CD14-positive monocyte (primary cell): Measurements from ENCODE around the gene GPRC5A. TPM values are rescaled to one million over a fixed set of nuclear protein-coding genes. Genes with fewer than 3 reads are reported as not detected.
"Not testable (repeated sequence)": the region's sequence is repeated elsewhere in the genome, so short reads cannot be mapped to it uniquely, and the experiment has no call there.

ENCODE experiments used
- DNase-seq, 3 donors: peaks; one replicate each; pipeline ENCODE4 v3.0.0-alpha.2; 2011 to 2022
- H2AFZ ChIP-seq: 2 replicates; pipeline ENCODE4 v1.6.0; 2012; ENCODE audit warnings: mild to moderate bottlenecking, low read depth, low read length, inconsistent platforms; ENCODE audit not compliant: insufficient read depth, poor library complexity, severe bottlenecking
- H3K27ac ChIP-seq, 2 donors: 1 replicate in 1 of 2; 2 replicates in 1 of 2; pipeline ENCODE4 v1.5.1; 2012 to 2013; ENCODE audit warnings: low read length in 2 of 2, control low read depth in 1 of 2, inconsistent platforms in 1 of 2, low read depth in 1 of 2, mild to moderate bottlenecking in 1 of 2
- H3K27me3 ChIP-seq, 2 donors: one replicate each; pipeline versions ENCODE4 v1.6.0 to v1.6.1; 2011 to 2013; ENCODE audit warnings: low read length in 2 of 2; ENCODE audit not compliant: control insufficient read depth in 2 of 2, insufficient read depth in 2 of 2
- H3K36me3 ChIP-seq, 2 donors: replicated peaks in 1 of 2; 1 replicate in 1 of 2; 2 replicates in 1 of 2; pipeline versions ENCODE4 v1.5.1 to v1.6.1; 2012 to 2013; ENCODE audit warnings: low read length in 2 of 2, control low read depth in 1 of 2, inconsistent platforms in 1 of 2, mild to moderate bottlenecking in 1 of 2; ENCODE audit not compliant: insufficient read depth in 2 of 2, control insufficient read depth in 1 of 2
- H3K4me1 ChIP-seq, 2 donors: 1 replicate in 1 of 2; 2 replicates in 1 of 2; pipeline versions ENCODE4 v1.5.1 to v1.6.1; 2012 to 2013; ENCODE audit warnings: low read length in 2 of 2, control low read depth in 1 of 2, inconsistent platforms in 1 of 2, mild to moderate bottlenecking in 1 of 2, moderate library complexity in 1 of 2; ENCODE audit not compliant: insufficient read depth in 2 of 2, control insufficient read depth in 1 of 2
- H3K4me2 ChIP-seq: replicated peaks from 2 replicates; pipeline ENCODE3; 2012; ENCODE audit warnings: low read length, moderate library complexity, mild to moderate bottlenecking; ENCODE audit not compliant: poor library complexity, severe bottlenecking; ENCODE audit errors: extremely low read depth
- H3K4me3 ChIP-seq, 3 experiments: fragments of 200-600 bp in 1 of 3; sonication (generic) in 1 of 3; replicated peaks in 1 of 3; 1 replicate in 2 of 3; 2 replicates in 1 of 3; pipeline ENCODE4 v1.5.1; 2011 to 2013; ENCODE audit warnings: low read length in 3 of 3, mild to moderate bottlenecking in 3 of 3, control low read depth in 2 of 3, low read depth in 2 of 3, inconsistent platforms in 1 of 3, moderate library complexity in 1 of 3
- H3K79me2 ChIP-seq: 2 replicates; pipeline ENCODE4 v1.6.0; 2012; ENCODE audit warnings: mild to moderate bottlenecking, control low read depth, inconsistent platforms, low read length, moderate library complexity; ENCODE audit not compliant: insufficient read depth
- H3K9ac ChIP-seq: 2 replicates; pipeline ENCODE4 v1.6.0; 2017; ENCODE audit warnings: low read length, mild to moderate bottlenecking; ENCODE audit not compliant: insufficient read depth, poor library complexity, severe bottlenecking
- H3K9me3 ChIP-seq, 2 donors: replicated peaks in 1 of 2; 1 replicate in 1 of 2; 2 replicates in 1 of 2; pipeline versions ENCODE4 v1.5.1 to v1.6.1; 2012 to 2013; ENCODE audit warnings: low read length in 2 of 2, control low read depth in 1 of 2; ENCODE audit not compliant: control insufficient read depth in 1 of 2, insufficient read depth in 1 of 2
- H4K20me1 ChIP-seq: 2 replicates; pipeline ENCODE4 v1.6.0; 2012; ENCODE audit warnings: mild to moderate bottlenecking, low read length, control low read depth, moderate library complexity; ENCODE audit not compliant: insufficient read depth
- H3K27ac Mint-ChIP-seq, 7 donors: one replicate each; pipeline ENCODE4 v1.8.0; 2020; ENCODE audit warnings: mild to moderate bottlenecking in 7 of 7, mixed read lengths in 7 of 7, moderate library complexity in 6 of 7, inconsistent platforms in 2 of 7
- H3K27me3 Mint-ChIP-seq, 3 donors: one replicate each; pipeline ENCODE4 v1.8.0; 2021 to 2022; ENCODE audit warnings: low read depth in 3 of 3, mild to moderate bottlenecking in 3 of 3, mixed read lengths in 3 of 3, moderate library complexity in 3 of 3, inconsistent platforms in 1 of 3
- H3K36me3 Mint-ChIP-seq, 2 donors: one replicate each; pipeline ENCODE4 v1.8.0; 2020; ENCODE audit warnings: mixed read lengths in 2 of 2, inconsistent platforms in 1 of 2, mild to moderate bottlenecking in 1 of 2
- H3K4me1 Mint-ChIP-seq: one replicate; pipeline ENCODE4 v1.8.0; 2020; ENCODE audit warnings: mild to moderate bottlenecking, mixed read lengths
- H3K4me3 Mint-ChIP-seq, 2 donors: one replicate each; pipeline ENCODE4 v1.8.0; 2020; ENCODE audit warnings: mild to moderate bottlenecking in 2 of 2, mixed read lengths in 2 of 2, moderate library complexity in 1 of 2
- H3K9me3 Mint-ChIP-seq, 7 donors: one replicate each; pipeline ENCODE4 v1.8.0; 2020 to 2022; ENCODE audit warnings: mixed read lengths in 7 of 7, mild to moderate bottlenecking in 6 of 7, moderate library complexity in 6 of 7, inconsistent platforms in 2 of 7
- WGBS: methylation state at CpG from one replicate; pipeline ENCODE4 v1.1.5; 2013; ENCODE audit warnings: missing lambda C conversion rate; ENCODE audit not compliant: insufficient coverage; 5-methylcytosine and 5-hydroxymethylcytosine counted together
- intact Hi-C, 2 donors: fragments of 100-400 bp; cut with micrococcal nuclease; formaldehyde crosslinking; loops; one replicate each; pipeline versions ENCODE4 v1.15.0 to v1.15.1; 2023
- polyA plus RNA-seq, 3 donors: library from polyadenylated mRNA; depleted of rRNA in 1 of 3; unstranded in 2 of 3; stranded (reverse) in 1 of 3; fragments of 300-500 nt in 2 of 3; fragments of >200 nt in 1 of 3; fragmentation: Illumina TruSeq in 2 of 3; gene quantifications; 1 replicate in 2 of 3; 2 replicates in 1 of 3; pipeline ENCODE4 v1.2.3, GENCODE V29; 2012 to 2021
- TF ChIP-seq, protein P1 (sequence below): fragments of 200-600 bp; IDR thresholded peaks from one replicate; pipeline ENCODE4 v1.8.0; 2022; ENCODE audit warnings: antibody characterized with exemption, mild to moderate bottlenecking

The GPRC5A gene
- polyA plus RNA-seq, 3 donors, result 0.43 TPM; not detected in 2

DNA sequence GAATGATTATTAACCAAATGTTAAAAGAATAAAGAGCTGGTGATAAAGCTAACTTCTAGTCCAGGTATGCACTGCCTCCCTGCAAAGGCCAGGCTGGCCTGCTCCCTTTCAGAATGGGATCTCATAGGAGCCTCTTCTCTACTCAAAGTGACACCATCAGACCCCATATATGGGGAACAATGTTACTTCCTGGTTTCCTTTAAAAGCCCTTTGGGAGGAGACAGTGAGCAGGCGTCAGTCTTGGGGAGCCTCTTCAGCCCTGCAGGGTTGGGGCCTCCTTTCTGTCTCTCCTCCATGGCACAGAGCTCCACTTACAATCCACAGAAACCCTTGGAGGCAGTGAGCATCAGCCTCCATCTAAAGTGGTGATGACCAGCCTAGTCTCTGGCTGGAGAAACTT, 17.3 kb upstream of the GPRC5A start:
- Mint-ChIP-seq H3K4me1 (peaks cover 11% of the 10 kb centered on the region), H3K9me3 (no peaks in the 10 kb centered on the region), H3K27me3 (peaks cover 0 to 3% (median 1%) of the 10 kb centered on the region in 3 donors), H3K27ac (no peak overlapping the region), H3K4me3 (no peak overlapping the region), H3K36me3 (no peaks in the 10 kb centered on the region)
- Histone ChIP-seq H3K79me2 (no peaks in the 10 kb centered on the region), H3K27ac (no peak overlapping the region), H2AFZ (peak overlapping the region; percentile 60), H3K27me3 (no peaks in the 10 kb centered on the region), H3K9me3 (no peaks in the 10 kb centered on the region), H3K9ac (no peak overlapping the region), H3K36me3 (no peaks in the 10 kb centered on the region), H3K4me2 (no peak overlapping the region), H3K4me1 (peaks cover 0 to 6% of the 10 kb centered on the region in 2 donors), H4K20me1 (no peaks in the 10 kb centered on the region), H3K4me3 (no peak overlapping the region)
- DNase-seq, result peak in 2 of 3 donors; percentile 14 to 15
- TF ChIP-seq, protein P1, sequence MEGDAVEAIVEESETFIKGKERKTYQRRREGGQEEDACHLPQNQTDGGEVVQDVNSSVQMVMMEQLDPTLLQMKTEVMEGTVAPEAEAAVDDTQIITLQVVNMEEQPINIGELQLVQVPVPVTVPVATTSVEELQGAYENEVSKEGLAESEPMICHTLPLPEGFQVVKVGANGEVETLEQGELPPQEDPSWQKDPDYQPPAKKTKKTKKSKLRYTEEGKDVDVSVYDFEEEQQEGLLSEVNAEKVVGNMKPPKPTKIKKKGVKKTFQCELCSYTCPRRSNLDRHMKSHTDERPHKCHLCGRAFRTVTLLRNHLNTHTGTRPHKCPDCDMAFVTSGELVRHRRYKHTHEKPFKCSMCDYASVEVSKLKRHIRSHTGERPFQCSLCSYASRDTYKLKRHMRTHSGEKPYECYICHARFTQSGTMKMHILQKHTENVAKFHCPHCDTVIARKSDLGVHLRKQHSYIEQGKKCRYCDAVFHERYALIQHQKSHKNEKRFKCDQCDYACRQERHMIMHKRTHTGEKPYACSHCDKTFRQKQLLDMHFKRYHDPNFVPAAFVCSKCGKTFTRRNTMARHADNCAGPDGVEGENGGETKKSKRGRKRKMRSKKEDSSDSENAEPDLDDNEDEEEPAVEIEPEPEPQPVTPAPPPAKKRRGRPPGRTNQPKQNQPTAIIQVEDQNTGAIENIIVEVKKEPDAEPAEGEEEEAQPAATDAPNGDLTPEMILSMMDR, result no peak
- WGBS, result no CpG with 5 or more reads among the region's 1 CpG
- intact Hi-C loops, result no loop called here

- H2AFZ ChIP-seq, intact Hi-C loops, H3K79me2 ChIP-seq, H3K9me3 ChIP-seq, H3K4me3 Mint-ChIP-seq, H3K4me1 ChIP-seq, H3K4me3 ChIP-seq, H3K27me3 ChIP-seq, H3K36me3 ChIP-seq, H3K4me2 ChIP-seq, H3K27me3 Mint-ChIP-seq, DNase-seq, H3K9me3 Mint-ChIP-seq, H4K20me1 ChIP-seq, H3K27ac ChIP-seq, H3K36me3 Mint-ChIP-seq, H3K9ac ChIP-seq: not testable (repeated sequence)
- 100% methylated on average over 3 of the region's 10 CpGs for WGBS
- Mint-ChIP-seq H3K27ac (peak overlapping the region in 1 of 7 donors; percentile 70), H3K4me1 (peaks cover 11% of the 10 kb centered on the region)
Measured at GRCh38 chr12:12875301-12875700, 16.1 kb upstream of the GPRC5A start.
